ENCODE data around the gene CCN2.
"Not testable (repeated sequence)": the region's sequence is repeated elsewhere in the genome, so short reads cannot be mapped to it uniquely, and the experiment has no call there.

The CCN2 gene

DNA sequence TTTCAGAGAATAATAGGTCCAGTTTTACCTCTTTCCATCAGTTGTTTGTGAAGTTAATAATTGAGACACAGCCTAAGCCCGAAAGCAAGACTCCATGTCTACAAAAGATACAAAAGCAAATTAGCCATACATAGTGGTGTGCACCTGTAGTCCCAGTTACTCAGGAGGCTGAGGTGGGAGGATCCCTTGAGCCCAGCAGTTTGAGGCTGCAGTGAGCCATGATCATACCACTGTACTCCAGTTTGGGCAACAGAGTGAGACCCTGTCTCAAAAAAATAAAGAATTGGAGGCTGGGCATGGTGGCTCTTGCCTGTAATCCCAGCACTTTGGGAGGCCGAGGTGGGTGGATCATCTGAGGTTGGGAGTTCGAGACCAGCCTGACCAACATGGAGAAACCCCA lies 42.4 kb downstream of the CCN2 start:
- not testable (repeated sequence) for DNase-seq

DNA sequence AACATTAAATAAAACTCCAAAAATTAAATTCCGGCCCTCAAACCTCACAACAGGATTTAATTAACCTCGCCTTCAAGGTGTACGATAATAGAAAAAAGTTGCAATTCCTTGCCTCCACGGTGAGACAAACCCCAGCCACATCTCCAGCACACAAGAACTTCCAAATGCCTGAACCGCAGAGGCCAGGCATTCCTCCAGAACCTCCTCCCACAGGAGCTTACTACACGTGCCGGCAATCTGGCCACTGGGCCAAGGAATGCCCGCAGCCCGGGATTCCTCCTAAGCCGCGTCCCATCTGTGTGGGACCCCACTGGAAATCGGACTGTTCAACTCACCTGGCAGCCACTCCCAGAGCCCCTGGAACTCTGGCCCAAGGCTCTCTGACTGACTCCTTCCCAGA lies 47.4 kb downstream of the CCN2 start:
- not testable (repeated sequence) for DNase-seq

DNA sequence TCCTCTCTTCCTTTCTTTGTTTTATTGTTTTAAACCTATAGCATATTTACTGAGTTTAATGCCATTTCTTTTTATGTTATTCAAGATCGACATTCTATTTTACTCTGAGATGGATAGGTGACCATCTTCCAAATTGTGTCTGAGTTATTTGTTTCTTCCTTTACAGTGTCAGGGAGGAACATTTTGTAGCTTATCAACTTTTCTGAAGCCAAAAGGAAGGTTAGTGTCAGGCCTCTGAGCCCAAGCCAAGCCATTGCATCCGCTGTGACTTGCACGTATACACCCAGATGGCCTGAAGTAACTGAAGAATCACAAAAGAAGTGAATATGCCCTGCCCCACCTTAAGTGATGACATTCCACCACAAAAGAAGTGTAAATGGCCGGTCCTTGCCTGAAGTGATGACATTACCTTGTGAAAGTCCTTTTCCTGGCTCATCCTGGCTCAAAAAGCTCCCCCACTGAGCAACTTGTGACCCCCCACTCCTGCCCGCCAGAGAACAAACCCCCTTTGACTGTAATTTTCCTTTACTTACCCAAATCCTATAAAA lies 49.8 kb downstream of the CCN2 start:
- DNase-seq, result not testable (repeated sequence)

DNA sequence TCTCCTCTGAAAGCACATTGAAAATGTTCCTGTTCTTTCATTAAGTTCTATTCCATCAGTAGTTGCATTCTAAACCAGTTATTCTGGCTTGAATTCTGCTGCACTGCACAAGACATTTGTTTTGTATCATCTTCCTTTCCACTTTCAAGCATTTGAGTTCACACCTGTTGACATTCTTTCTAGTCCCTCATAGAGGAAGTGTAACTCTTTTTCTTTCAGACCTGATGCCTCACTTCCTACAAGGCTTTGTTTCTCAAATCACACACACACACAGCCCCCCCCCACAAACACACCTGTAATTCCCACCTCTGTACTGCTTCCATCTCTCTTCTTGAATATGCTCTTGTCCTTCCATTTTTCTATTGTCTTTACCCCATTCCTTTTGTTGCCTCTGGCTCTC lies 50.9 kb downstream of the CCN2 start:
- DNase-seq, result no peak

DNA sequence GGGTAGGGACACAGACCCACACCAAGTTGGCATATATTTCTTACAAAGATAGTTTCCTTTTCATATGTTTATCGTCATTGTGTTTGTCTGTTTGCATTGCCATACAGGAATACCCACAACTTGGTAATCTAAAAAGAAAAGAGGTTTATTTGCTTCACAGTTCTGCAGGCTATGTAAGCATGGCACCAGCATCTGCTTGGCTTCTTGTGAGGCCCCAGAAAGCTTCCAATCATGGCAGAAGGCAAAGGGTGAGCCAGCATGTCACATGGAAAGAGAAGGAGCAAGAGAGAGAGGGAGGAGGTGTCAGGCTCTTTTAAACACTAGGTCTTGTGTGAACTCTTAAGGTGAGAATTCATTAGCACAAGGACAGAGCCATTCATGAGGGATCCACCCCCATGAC lies 52.5 kb downstream of the CCN2 start:
- DNase-seq, result no peak

Measured in NCI-H1436 (cell line).